IMR-90 (cell line): ENCODE data around the gene ZNF423. TPM values are rescaled to one million over a fixed set of nuclear protein-coding genes. Genes with fewer than 3 reads are reported as not detected.

Experiments
- ATAC-seq: fragments of 200-7000 bp; cut with Tn5 transposase; 2 replicates; pipeline ENCODE4 v1.9.1; 2020; ENCODE audit warnings: low read depth, mild to moderate bottlenecking, moderate library complexity
- BruUV-seq: library from RNA; stranded (reverse); fragments of 400-500 nt; replicated peaks from 2 replicates; lab custom pipeline; 2021; lab: Mats Ljungman, UMichigan
- CTCF ChIA-PET: fragments of 300-600 bp; formaldehyde crosslinking; extraction: SDS; loops from one replicate; lab custom pipeline; 2021; ENCODE audit warnings: antibody characterized with exemption; lab: Yijun Ruan, JAX
- POLR2A ChIA-PET: fragments of 300-600 bp; sonication (Branson Sonifier 250); formaldehyde crosslinking; loops from one replicate; lab custom pipeline; 2022; ENCODE audit warnings: antibody characterized with exemption; ENCODE audit not compliant: unreplicated experiment; lab: Charles Lee
- DNase-seq: peaks from one replicate; pipeline ENCODE4 v3.0.0; 2013
- H2AFZ ChIP-seq: replicated peaks from 2 replicates; pipeline ENCODE3; 2013; ENCODE audit warnings: low read length, mild to moderate bottlenecking; ENCODE audit not compliant: poor library complexity
- H2AK5ac ChIP-seq: 2 replicates; pipeline ENCODE4 v1.6.1; 2013; ENCODE audit warnings: low read depth, low read length, inconsistent platforms
- H2AK9ac ChIP-seq: replicated peaks from 2 replicates; pipeline ENCODE3; 2013; ENCODE audit warnings: mild to moderate bottlenecking, low read depth, low read length, moderate library complexity; ENCODE audit not compliant: poor library complexity
- H2BK120ac ChIP-seq: 2 replicates; pipeline ENCODE4 v1.6.1; 2013; ENCODE audit warnings: low read depth, low read length, inconsistent platforms
- H2BK15ac ChIP-seq: 3 replicates; pipeline ENCODE4 v1.6.1; 2013; ENCODE audit warnings: low read depth, low read length, inconsistent platforms
- H2BK20ac ChIP-seq: 2 replicates; pipeline ENCODE4 v1.6.1; 2013; ENCODE audit warnings: low read depth, mild to moderate bottlenecking, inconsistent platforms, low read length, moderate library complexity
- H2BK5ac ChIP-seq: 2 replicates; pipeline ENCODE4 v1.6.1; 2013; ENCODE audit warnings: mild to moderate bottlenecking, low read depth, low read length, inconsistent platforms; ENCODE audit not compliant: poor library complexity, severe bottlenecking
- H3K14ac ChIP-seq: replicated peaks from 2 replicates; pipeline ENCODE4 v1.6.1; 2013; ENCODE audit warnings: low read depth, low read length, inconsistent platforms
- H3K18ac ChIP-seq: 2 replicates; pipeline ENCODE4 v1.6.1; 2013; ENCODE audit warnings: low read depth, low read length, control low read depth
- H3K23ac ChIP-seq: 2 replicates; pipeline ENCODE4 v1.6.1; 2013; ENCODE audit warnings: low read depth, low read length, inconsistent platforms
- H3K27ac ChIP-seq: 2 replicates; pipeline ENCODE4 v1.5.1; 2013; ENCODE audit warnings: mild to moderate bottlenecking, control low read depth, low read length; ENCODE audit not compliant: insufficient read depth
- H3K27me3 ChIP-seq: 2 replicates; pipeline ENCODE4 v1.6.1; 2013; ENCODE audit warnings: low read length; ENCODE audit not compliant: control insufficient read depth, insufficient read depth
- H3K36me3 ChIP-seq: 2 replicates; pipeline ENCODE4 v1.6.1; 2013; ENCODE audit warnings: low read length, mixed read lengths; ENCODE audit not compliant: control insufficient read depth, insufficient read depth
- H3K4ac ChIP-seq: 2 replicates; pipeline ENCODE4 v1.6.1; 2013; ENCODE audit warnings: low read depth, low read length, inconsistent platforms
- H3K4me1 ChIP-seq: 2 replicates; pipeline ENCODE4 v1.6.1; 2013; ENCODE audit warnings: low read length, mixed read lengths; ENCODE audit not compliant: control insufficient read depth, insufficient read depth
- H3K4me2 ChIP-seq: 2 replicates; pipeline ENCODE4 v1.6.1; 2013; ENCODE audit warnings: low read depth, mild to moderate bottlenecking, control low read depth, low read length, moderate library complexity
- H3K4me3 ChIP-seq: 2 replicates; pipeline ENCODE4 v1.5.1; 2013; ENCODE audit warnings: low read depth, mild to moderate bottlenecking, control low read depth, low read length, moderate library complexity; ENCODE audit not compliant: insufficient read depth
- H3K56ac ChIP-seq: 2 replicates; pipeline ENCODE4 v1.6.1; 2013; ENCODE audit warnings: low read length, inconsistent platforms; ENCODE audit not compliant: insufficient read depth; ENCODE audit errors: extremely low read depth
- H3K79me1 ChIP-seq, 2 experiments: 2 replicates each; pipeline ENCODE4 v1.6.1; 2013; ENCODE audit warnings: low read length in 2 of 2, inconsistent platforms in 1 of 2, low read depth in 1 of 2
- H3K9ac ChIP-seq: 2 replicates; pipeline ENCODE4 v1.6.1; 2013; ENCODE audit warnings: low read depth, low read length, control low read depth
- H3K9me1 ChIP-seq: 2 replicates; pipeline ENCODE4 v1.6.1; 2013; ENCODE audit warnings: low read length, inconsistent platforms; ENCODE audit not compliant: insufficient read depth
- H3K9me3 ChIP-seq: 2 replicates; pipeline ENCODE4 v1.6.1; 2013; ENCODE audit warnings: low read length; ENCODE audit not compliant: control insufficient read depth, insufficient read depth
- H4K20me1 ChIP-seq: 2 replicates; pipeline ENCODE4 v1.6.1; 2013; ENCODE audit warnings: low read length, inconsistent platforms; ENCODE audit not compliant: insufficient read depth
- H4K5ac ChIP-seq: 2 replicates; pipeline ENCODE4 v1.6.1; 2013; ENCODE audit warnings: mild to moderate bottlenecking, low read depth, low read length, control low read depth
- H4K8ac ChIP-seq, 2 experiments: 2 replicates each; pipeline ENCODE4 v1.6.1; 2013; ENCODE audit warnings: low read depth in 2 of 2, low read length in 2 of 2, control low read depth in 1 of 2, inconsistent platforms in 1 of 2
- H4K91ac ChIP-seq: 2 replicates; pipeline ENCODE4 v1.6.1; 2013; ENCODE audit warnings: low read depth, low read length, inconsistent platforms; ENCODE audit not compliant: insufficient read depth
- CHD1 ChIP-seq: IDR thresholded peaks from 2 replicates; pipeline ENCODE4 v1.6.1; 2012; ENCODE audit warnings: low read depth, low read length, improper control_type of control experiment
- WGBS, 2 experiments: methylation state at CpG; one replicate each; pipeline versions ENCODE4 v1.1.5 to v1.1.7; 2013; ENCODE audit warnings: missing lambda C conversion rate in 2 of 2; ENCODE audit not compliant: insufficient read length in 1 of 2; ENCODE audit errors: extremely low coverage in 2 of 2; 5-methylcytosine and 5-hydroxymethylcytosine counted together
- dilution Hi-C: fragments of 300-500 bp; cut with HindIII; formaldehyde crosslinking; loops from one replicate; pipeline ENCODE4 v1.14.3; 2018; ENCODE audit warnings: low sequenced_read_pairs; ENCODE audit not compliant: unreplicated experiment
- in situ Hi-C: fragments of 300-500 bp; cut with MboI; formaldehyde crosslinking; loops from 3 replicates; pipeline ENCODE4 v1.14.3; 2019; ENCODE audit warnings: low sequenced_read_pairs, inconsistent platforms, mixed read lengths
- intact Hi-C: fragments of 100-400 bp; cut with micrococcal nuclease; formaldehyde crosslinking; loops from 2 replicates; pipeline ENCODE4 v1.10.0; 2022
- polyA plus RNA-seq, 3 experiments: library from polyadenylated mRNA; depleted of rRNA; stranded (reverse); fragments of >200 nt; gene quantifications; 2 replicates each; pipeline ENCODE4 v1.2.3, GENCODE V29; 2012; ENCODE audit warnings: low replicate concordance in 1 of 3
- total RNA-seq: library from RNA; depleted of rRNA; stranded (reverse); fragments of >200 nt; gene quantifications from 2 replicates; pipeline ENCODE4 v1.2.3, GENCODE V29; 2012
- TF ChIP-seq, protein P1 (sequence below): conservative IDR thresholded peaks from 2 replicates; pipeline ENCODE4 v1.5.1; 2012; ENCODE audit warnings: mild to moderate bottlenecking, low read depth, low read length, improper control_type of control experiment

ZNF423 gene
- total and polyA plus RNA-seq, 2 of the 4 experiments (the other 2 are of a cell fraction): under 0.01 to 0.10 TPM

GRCh38 chr16:49618955-49619354, 237.0 kb downstream of the ZNF423 start:
- Histone ChIP-seq H4K91ac (no peak overlapping the region), H3K56ac (no peak overlapping the region), H2AK9ac (no peak overlapping the region), H3K27me3 (no peaks in the 10 kb centered on the region; the same call in none of the 2 replicates), H3K36me3 (no peaks in the 10 kb centered on the region), H3K4me3 (no peak overlapping the region), H3K9me1 (peaks cover 9% of the 10 kb centered on the region; the same call in 1 of the 2 replicates), H3K9me3 (no peaks in the 10 kb centered on the region), H4K20me1 (no peaks in the 10 kb centered on the region; the same call in 1 of the 2 replicates), H3K4me1 (peaks cover 16% of the 10 kb centered on the region), H2BK120ac (no peak overlapping the region), H3K4ac (no peak overlapping the region), H3K27ac (no peak overlapping the region), H3K4me2 (no peak overlapping the region), H4K8ac (no peak overlapping the region), H2AFZ (no peak overlapping the region), H3K18ac (no peak overlapping the region), H3K23ac (no peak overlapping the region), H3K9ac (no peak overlapping the region), H3K14ac (no peak overlapping the region), H2BK15ac (no peak overlapping the region), H4K5ac (no peak overlapping the region), H2AK5ac (no peak overlapping the region), H2BK20ac (no peak overlapping the region), H2BK5ac (no peak overlapping the region), H3K79me1 (no peaks in the 10 kb centered on the region)
- in situ Hi-C loops: no loop called here
- TF ChIP-seq CHD1: no peak
- TF ChIP-seq, protein P1, sequence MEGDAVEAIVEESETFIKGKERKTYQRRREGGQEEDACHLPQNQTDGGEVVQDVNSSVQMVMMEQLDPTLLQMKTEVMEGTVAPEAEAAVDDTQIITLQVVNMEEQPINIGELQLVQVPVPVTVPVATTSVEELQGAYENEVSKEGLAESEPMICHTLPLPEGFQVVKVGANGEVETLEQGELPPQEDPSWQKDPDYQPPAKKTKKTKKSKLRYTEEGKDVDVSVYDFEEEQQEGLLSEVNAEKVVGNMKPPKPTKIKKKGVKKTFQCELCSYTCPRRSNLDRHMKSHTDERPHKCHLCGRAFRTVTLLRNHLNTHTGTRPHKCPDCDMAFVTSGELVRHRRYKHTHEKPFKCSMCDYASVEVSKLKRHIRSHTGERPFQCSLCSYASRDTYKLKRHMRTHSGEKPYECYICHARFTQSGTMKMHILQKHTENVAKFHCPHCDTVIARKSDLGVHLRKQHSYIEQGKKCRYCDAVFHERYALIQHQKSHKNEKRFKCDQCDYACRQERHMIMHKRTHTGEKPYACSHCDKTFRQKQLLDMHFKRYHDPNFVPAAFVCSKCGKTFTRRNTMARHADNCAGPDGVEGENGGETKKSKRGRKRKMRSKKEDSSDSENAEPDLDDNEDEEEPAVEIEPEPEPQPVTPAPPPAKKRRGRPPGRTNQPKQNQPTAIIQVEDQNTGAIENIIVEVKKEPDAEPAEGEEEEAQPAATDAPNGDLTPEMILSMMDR: no peak
- DNase-seq (no peak), ATAC-seq (no peak)
- no CpG with 5 or more reads among the region's 3 CpGs for WGBS, 2 experiments
- dilution Hi-C loops: no loop called here
- POLR2A ChIA-PET: no interaction called here
- CTCF ChIA-PET: no interaction called here
- intact Hi-C loops: no loop called here
- no TSS peak for BruUV-seq
